ENCODE measurements around the gene PERM1.
"Not testable (repeated sequence)": the region's sequence is repeated elsewhere in the genome, so short reads cannot be mapped to it uniquely, and the experiment has no call there.

PERM1 gene

GRCh38 chr1:947958-948357, 33.9 kb downstream of the PERM1 start:
- H3K36me3 ChIP-seq (ENCODE audit: control insufficient read depth in 2 of 2, insufficient read depth in 2 of 2, low read length in 2 of 2), result peaks cover 51 to 67% of the 10 kb centered on the region in 2 donors
- H3K4me1 ChIP-seq (ENCODE audit: control insufficient read depth in 2 of 2, insufficient read depth in 2 of 2, low read length in 2 of 2), result peaks cover 0 to 1% of the 10 kb centered on the region in 2 donors
- H3K27me3 ChIP-seq (ENCODE audit: control insufficient read depth in 2 of 2, insufficient read depth in 2 of 2, low read length in 2 of 2), result peaks cover 2 to 3% of the 10 kb centered on the region in 2 donors
- H3K9me3 ChIP-seq (ENCODE audit: control insufficient read depth in 2 of 2, low read length in 2 of 2), result no peaks in the 10 kb centered on the region
- H3K27ac ChIP-seq (ENCODE audit: low read depth in 2 of 2, low read length in 2 of 2), result no peak overlapping the region
- no peak overlapping the region for H3K9ac ChIP-seq (ENCODE audit: low read depth in 1 of 2, low read length in 2 of 2)
- no peak overlapping the region for H3K4me3 ChIP-seq (ENCODE audit: low read length in 2 of 2)

- H3K36me3 ChIP-seq (ENCODE audit: control insufficient read depth in 2 of 2, insufficient read depth in 2 of 2, low read length in 2 of 2), result peaks cover 44 to 57% of the 10 kb centered on the region in 2 donors
- not testable (repeated sequence) for H3K9ac ChIP-seq (ENCODE audit: low read depth in 1 of 2, low read length in 2 of 2); H3K9me3 ChIP-seq (ENCODE audit: control insufficient read depth in 2 of 2, low read length in 2 of 2); H3K27me3 ChIP-seq (ENCODE audit: control insufficient read depth in 2 of 2, insufficient read depth in 2 of 2, low read length in 2 of 2); H3K27ac ChIP-seq (ENCODE audit: low read depth in 2 of 2, low read length in 2 of 2); H3K4me3 ChIP-seq (ENCODE audit: low read length in 2 of 2); H3K4me1 ChIP-seq (ENCODE audit: control insufficient read depth in 2 of 2, insufficient read depth in 2 of 2, low read length in 2 of 2)
Measured at GRCh38 chr1:946811-947210, 35.1 kb downstream of the PERM1 start.

DNA sequence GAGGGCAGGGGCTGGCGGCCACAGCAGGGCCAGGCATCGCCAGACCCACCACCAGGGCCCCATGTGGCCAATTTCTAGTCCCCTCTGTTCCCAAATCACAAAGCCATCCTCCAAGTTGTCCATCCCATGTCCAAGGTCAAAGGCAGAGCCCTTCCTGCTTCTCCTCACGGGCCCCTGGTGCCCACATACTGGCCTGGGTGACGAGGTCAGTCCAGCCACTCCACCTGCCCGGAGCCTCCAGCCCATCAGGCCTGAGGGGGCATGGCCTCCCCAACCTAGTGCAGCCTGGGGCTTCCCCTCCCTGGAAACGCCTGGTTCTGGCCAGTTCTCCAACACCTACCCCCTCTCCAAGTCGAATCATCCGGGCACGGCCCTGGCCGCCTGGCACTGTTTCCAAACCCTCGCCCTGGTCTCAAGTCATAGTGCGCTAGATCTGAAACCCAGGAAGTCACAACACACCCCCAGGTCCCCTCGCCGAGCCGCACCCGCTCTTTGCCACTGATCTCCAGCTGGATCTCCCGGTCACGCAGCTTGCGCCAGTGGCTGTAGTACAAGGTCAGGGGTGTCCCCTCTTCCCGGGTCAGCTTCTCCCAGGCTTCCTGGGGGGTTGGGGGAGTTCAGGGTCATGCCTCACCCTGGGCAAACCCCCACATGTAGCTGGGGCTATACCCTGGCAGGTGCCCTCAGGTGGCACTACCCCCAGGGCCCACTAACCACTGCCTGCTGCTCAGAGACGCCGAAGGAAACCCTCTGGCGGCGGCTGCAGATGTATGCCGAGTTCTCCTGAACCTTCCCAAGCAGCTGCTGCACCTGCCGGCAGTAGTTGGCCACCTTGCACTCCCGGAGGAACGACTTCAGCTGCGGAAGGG, 36.0 kb downstream of the PERM1 start:
- peaks cover 9 to 12% of the 10 kb centered on the region in 2 donors for H3K27me3 ChIP-seq (ENCODE audit: control insufficient read depth in 2 of 2, insufficient read depth in 2 of 2, low read length in 2 of 2)
- no peak overlapping the region for H3K27ac ChIP-seq (ENCODE audit: low read depth in 2 of 2, low read length in 2 of 2)
- no peak overlapping the region for H3K9ac ChIP-seq (ENCODE audit: low read depth in 1 of 2, low read length in 2 of 2)
- H3K4me3 ChIP-seq (ENCODE audit: low read length in 2 of 2), result no peak overlapping the region
- H3K36me3 ChIP-seq (ENCODE audit: control insufficient read depth in 2 of 2, insufficient read depth in 2 of 2, low read length in 2 of 2), result peaks cover 38 to 52% of the 10 kb centered on the region in 2 donors
- no peaks in the 10 kb centered on the region for H3K9me3 ChIP-seq (ENCODE audit: control insufficient read depth in 2 of 2, low read length in 2 of 2)
- peaks cover 5 to 8% of the 10 kb centered on the region in 2 donors for H3K4me1 ChIP-seq (ENCODE audit: control insufficient read depth in 2 of 2, insufficient read depth in 2 of 2, low read length in 2 of 2)

DNA sequence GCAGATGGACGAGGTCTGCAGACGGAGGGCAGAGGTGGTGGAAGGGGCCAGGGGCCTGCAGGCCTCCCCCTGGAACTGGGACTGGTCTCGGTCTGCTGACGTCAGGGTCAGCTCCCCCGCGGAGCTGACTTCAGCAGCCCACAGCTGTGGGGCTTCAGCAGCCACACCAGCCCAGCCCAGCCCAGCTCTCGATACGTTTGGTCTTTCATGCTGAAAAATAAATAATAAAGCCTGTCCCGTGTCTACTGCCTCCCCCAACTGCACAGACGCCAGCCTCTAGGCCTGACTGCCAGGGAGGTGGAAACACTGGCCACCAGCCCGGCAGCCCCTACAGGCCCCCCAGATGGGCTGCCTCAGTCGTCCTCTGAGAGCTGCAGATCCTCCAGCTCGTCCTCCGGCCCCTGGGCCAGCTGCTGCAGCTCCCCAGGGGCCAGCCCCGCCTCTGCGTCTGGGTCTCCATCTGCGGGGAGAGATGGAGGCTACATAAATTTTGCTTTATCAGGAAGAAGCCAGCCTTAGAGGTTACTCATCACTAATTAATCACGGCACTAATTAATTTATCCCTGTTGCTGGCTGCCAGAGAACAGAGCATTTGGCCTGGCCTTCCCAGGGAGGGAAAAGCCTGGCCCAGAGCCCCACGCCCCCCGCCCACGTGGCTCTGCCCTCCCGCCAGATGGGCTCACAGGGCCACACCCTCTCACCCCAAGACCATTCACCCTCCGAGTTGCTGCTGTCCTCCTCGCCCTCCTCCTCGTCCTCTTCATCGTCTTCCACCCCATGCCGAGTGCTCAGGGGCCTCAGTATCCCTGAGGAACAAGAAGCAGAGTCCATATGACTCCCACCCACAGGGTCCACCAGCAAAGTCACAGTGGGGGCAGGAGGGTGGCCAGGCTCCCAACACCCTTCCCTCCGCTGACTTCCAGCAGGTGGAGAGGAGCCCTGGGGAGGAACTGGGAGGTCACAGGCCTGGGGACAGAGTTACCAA, 37.3 kb downstream of the PERM1 start:
- Histone ChIP-seq H3K4me3 (ENCODE audit: low read length in 2 of 2) (no peak overlapping the region), H3K27me3 (ENCODE audit: control insufficient read depth in 2 of 2, insufficient read depth in 2 of 2, low read length in 2 of 2) (peaks cover 16 to 21% of the 10 kb centered on the region in 2 donors), H3K36me3 (ENCODE audit: control insufficient read depth in 2 of 2, insufficient read depth in 2 of 2, low read length in 2 of 2) (peaks cover 25 to 39% of the 10 kb centered on the region in 2 donors), H3K9me3 (ENCODE audit: control insufficient read depth in 2 of 2, low read length in 2 of 2) (no peaks in the 10 kb centered on the region), H3K4me1 (ENCODE audit: control insufficient read depth in 2 of 2, insufficient read depth in 2 of 2, low read length in 2 of 2) (peaks cover 15 to 16% of the 10 kb centered on the region in 2 donors), H3K9ac (ENCODE audit: low read depth in 1 of 2, low read length in 2 of 2) (no peak overlapping the region), H3K27ac (ENCODE audit: low read depth in 2 of 2, low read length in 2 of 2) (peak overlapping the region in 1 of 2 donors; percentile 43)

DNA sequence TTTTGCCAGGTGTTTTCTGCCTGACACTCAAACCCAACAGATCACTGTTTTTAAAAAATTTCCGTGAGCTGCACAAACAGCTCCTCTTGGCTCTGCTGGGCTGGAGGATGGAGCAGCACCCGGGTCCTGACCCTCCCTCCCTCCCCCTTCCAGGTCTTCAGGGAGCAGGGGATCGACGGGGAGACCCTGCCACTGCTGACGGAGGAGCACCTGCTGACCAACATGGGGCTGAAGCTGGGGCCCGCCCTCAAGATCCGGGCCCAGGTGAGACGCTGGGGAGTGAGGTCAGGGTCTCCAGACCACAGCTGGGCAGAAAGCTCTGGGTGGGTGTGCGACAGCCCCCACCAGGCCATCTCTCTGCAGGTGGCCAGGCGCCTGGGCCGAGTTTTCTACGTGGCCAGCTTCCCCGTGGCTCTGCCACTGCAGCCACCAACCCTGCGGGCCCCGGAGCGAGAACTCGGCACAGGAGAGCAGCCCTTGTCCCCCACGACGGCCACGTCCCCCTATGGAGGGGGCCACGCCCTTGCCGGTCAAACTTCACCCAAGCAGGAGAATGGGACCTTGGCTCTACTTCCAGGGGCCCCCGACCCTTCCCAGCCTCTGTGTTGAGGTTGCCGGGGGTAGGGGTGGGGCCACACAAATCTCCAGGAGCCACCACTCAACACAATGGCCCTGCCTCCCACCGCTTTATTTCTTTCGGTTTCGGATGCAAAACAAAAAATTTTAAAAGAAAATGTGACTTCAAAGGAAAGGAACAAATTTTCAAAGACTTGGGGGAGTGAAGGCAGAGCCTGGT, 38.1 kb downstream of the PERM1 start:
- Histone ChIP-seq H3K27me3 (ENCODE audit: control insufficient read depth in 2 of 2, insufficient read depth in 2 of 2, low read length in 2 of 2) (peaks cover 22 to 30% of the 10 kb centered on the region in 2 donors), H3K9me3 (ENCODE audit: control insufficient read depth in 2 of 2, low read length in 2 of 2) (no peaks in the 10 kb centered on the region), H3K36me3 (ENCODE audit: control insufficient read depth in 2 of 2, insufficient read depth in 2 of 2, low read length in 2 of 2) (peaks cover 17 to 30% of the 10 kb centered on the region in 2 donors), H3K27ac (ENCODE audit: low read depth in 2 of 2, low read length in 2 of 2) (peak overlapping the region in 1 of 2 donors; percentile 63), H3K4me3 (ENCODE audit: low read length in 2 of 2) (no peak overlapping the region), H3K4me1 (ENCODE audit: control insufficient read depth in 2 of 2, insufficient read depth in 2 of 2, low read length in 2 of 2) (peaks cover 15 to 16% of the 10 kb centered on the region in 2 donors), H3K9ac (ENCODE audit: low read depth in 1 of 2, low read length in 2 of 2) (no peak overlapping the region)

DNA sequence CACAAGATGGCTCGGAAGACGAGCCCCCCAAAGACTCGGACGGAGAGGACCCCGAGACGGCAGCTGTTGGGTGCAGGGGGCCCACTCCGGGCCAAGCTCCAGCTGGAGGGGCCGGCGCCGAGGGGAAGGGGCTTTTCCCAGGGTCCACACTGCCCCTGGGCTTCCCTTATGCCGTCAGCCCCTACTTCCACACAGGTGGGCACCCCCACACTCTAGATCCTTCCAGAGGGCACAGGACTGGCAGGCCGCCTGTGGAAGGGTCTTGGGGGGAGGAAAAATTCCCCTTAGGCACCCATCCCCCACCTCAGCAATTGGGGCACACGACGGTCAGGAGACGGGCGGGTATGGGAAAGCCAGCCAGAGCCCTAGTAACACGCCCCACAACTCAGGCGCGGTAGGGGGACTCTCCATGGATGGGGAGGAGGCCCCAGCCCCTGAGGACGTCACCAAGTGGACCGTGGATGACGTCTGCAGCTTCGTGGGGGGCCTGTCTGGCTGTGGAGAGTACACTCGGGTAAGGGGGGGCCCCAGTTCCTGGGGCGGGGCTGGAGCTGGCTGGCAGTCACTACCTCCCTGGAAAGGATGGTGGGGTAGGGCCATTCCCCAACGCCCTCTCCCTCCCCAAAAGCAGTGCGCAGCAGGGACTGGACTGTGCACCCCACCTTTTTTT, 38.9 kb downstream of the PERM1 start:
- peak overlapping the region; percentile 22 to 56 for H3K27ac ChIP-seq (ENCODE audit: low read depth in 2 of 2, low read length in 2 of 2)
- no peaks in the 10 kb centered on the region for H3K9me3 ChIP-seq (ENCODE audit: control insufficient read depth in 2 of 2, low read length in 2 of 2)
- H3K4me1 ChIP-seq (ENCODE audit: control insufficient read depth in 2 of 2, insufficient read depth in 2 of 2, low read length in 2 of 2), result peaks cover 15 to 16% of the 10 kb centered on the region in 2 donors
- peaks cover 13 to 24% of the 10 kb centered on the region in 2 donors for H3K36me3 ChIP-seq (ENCODE audit: control insufficient read depth in 2 of 2, insufficient read depth in 2 of 2, low read length in 2 of 2)
- peak overlapping the region in 1 of 2 donors; percentile 11 for H3K4me3 ChIP-seq (ENCODE audit: low read length in 2 of 2)
- no peak overlapping the region for H3K9ac ChIP-seq (ENCODE audit: low read depth in 1 of 2, low read length in 2 of 2)
- H3K27me3 ChIP-seq (ENCODE audit: control insufficient read depth in 2 of 2, insufficient read depth in 2 of 2, low read length in 2 of 2), result peaks cover 27 to 36% of the 10 kb centered on the region in 2 donors

DNA sequence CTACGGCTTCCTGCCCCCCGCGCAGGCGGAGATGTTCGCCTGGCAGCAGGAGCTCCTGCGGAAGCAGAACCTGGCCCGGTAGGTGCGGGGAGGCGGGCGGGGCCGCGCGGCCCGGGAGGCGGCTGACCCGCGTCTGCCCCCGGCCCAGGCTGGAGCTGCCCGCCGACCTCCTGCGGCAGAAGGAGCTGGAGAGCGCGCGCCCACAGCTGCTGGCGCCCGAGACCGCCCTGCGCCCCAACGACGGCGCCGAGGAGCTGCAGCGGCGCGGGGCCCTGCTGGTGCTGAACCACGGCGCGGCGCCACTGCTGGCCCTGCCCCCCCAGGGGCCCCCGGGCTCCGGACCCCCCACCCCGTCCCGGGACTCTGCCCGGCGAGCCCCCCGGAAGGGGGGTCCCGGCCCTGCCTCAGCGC, 39.5 kb downstream of the PERM1 start:
- Histone ChIP-seq H3K27me3 (ENCODE audit: control insufficient read depth in 2 of 2, insufficient read depth in 2 of 2, low read length in 2 of 2) (peaks cover 27 to 41% of the 10 kb centered on the region in 2 donors), H3K4me3 (ENCODE audit: low read length in 2 of 2) (peak overlapping the region in 1 of 2 donors; percentile 11), H3K9me3 (ENCODE audit: control insufficient read depth in 2 of 2, low read length in 2 of 2) (no peaks in the 10 kb centered on the region), H3K4me1 (ENCODE audit: control insufficient read depth in 2 of 2, insufficient read depth in 2 of 2, low read length in 2 of 2) (peaks cover 15 to 16% of the 10 kb centered on the region in 2 donors), H3K9ac (ENCODE audit: low read depth in 1 of 2, low read length in 2 of 2) (no peak overlapping the region), H3K27ac (ENCODE audit: low read depth in 2 of 2, low read length in 2 of 2) (peak overlapping the region; percentile 22 to 56), H3K36me3 (ENCODE audit: control insufficient read depth in 2 of 2, insufficient read depth in 2 of 2, low read length in 2 of 2) (peaks cover 7 to 19% of the 10 kb centered on the region in 2 donors)

DNA sequence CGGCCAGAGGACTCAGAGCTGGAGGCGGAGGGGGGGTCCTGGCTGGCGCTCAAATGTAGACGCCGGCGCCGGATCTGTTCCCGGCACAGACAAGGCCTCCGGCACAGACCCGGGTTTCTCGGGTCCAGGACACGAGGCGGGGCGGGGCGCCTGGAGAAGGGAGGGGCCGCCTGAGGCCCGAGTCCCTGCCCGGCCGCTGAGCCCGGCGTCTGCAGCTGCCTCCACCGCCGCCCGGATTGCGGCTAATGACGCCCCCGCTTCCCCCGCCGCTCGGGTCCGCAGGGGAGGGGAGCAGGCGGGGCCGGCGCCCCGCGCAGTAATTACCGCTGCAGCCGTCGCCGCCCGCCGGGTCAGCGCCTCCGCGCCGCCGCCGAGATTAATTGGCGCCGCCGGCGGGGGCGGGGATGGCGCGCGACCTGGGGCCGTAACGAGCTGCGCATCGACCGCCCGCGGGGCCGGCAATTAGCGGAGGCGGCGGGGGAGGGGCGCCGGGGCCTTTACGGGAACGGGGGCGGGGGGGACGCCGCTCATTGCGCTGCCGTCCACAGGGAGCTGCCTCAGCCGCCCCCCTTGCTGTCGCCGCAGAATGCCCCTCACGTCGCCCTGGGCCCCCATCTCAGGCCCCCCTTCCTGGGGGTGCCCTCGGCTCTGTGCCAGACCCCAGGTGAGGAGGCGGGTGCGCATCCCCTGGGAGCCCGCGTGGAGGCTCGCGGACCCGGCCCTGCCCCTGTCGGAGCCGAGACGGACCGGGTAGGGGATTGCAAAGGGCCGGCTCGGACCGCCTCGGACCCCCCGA, 40.1 kb downstream of the PERM1 start:
- peaks cover 6 to 13% of the 10 kb centered on the region in 2 donors for H3K36me3 ChIP-seq (ENCODE audit: control insufficient read depth in 2 of 2, insufficient read depth in 2 of 2, low read length in 2 of 2)
- peaks cover 15 to 16% of the 10 kb centered on the region in 2 donors for H3K4me1 ChIP-seq (ENCODE audit: control insufficient read depth in 2 of 2, insufficient read depth in 2 of 2, low read length in 2 of 2)
- H3K27me3 ChIP-seq (ENCODE audit: control insufficient read depth in 2 of 2, insufficient read depth in 2 of 2, low read length in 2 of 2), result peaks cover 28 to 45% of the 10 kb centered on the region in 2 donors
- peak overlapping the region; percentile 42 to 58 for H3K27ac ChIP-seq (ENCODE audit: low read depth in 2 of 2, low read length in 2 of 2)
- H3K9ac ChIP-seq (ENCODE audit: low read depth in 1 of 2, low read length in 2 of 2), result no peak overlapping the region
- no peaks in the 10 kb centered on the region for H3K9me3 ChIP-seq (ENCODE audit: control insufficient read depth in 2 of 2, low read length in 2 of 2)
- H3K4me3 ChIP-seq (ENCODE audit: low read length in 2 of 2), result peak overlapping the region; percentile 7 to 30

Data from mucosa of rectum (tissue), 2 donors.